Ascending aorta (tissue), 2 donors: ENCODE data around the gene CHDH. TPM values are rescaled to one million over a fixed set of nuclear protein-coding genes. Genes with fewer than 3 reads are reported as not detected.

Experiments used
- DNase-seq, 2 donors: peaks; one replicate each; pipeline ENCODE4 v3.0.0-alpha.2; 2019; ENCODE audit warnings: low spot score in 2 of 2
- H3K27ac ChIP-seq, 2 donors: fragments of 200-600 bp; sonication (generic); one replicate each; pipeline ENCODE4 v1.5.1; 2016 to 2017; ENCODE audit warnings: mild to moderate bottlenecking in 1 of 2
- H3K27me3 ChIP-seq: fragments of 200-600 bp; sonication (generic); one replicate; pipeline ENCODE4 v1.5.1; 2017
- H3K36me3 ChIP-seq, 2 donors: fragments of 200-600 bp; sonication (generic); one replicate each; pipeline ENCODE4 v1.5.1; 2016
- H3K4me1 ChIP-seq, 2 donors: fragments of 200-600 bp; sonication (generic); one replicate each; pipeline ENCODE4 v1.5.1; 2016 to 2017; ENCODE audit warnings: mild to moderate bottlenecking in 1 of 2
- H3K4me3 ChIP-seq, 2 donors: fragments of 200-600 bp; sonication (generic); one replicate each; pipeline ENCODE4 v1.5.1; 2016 to 2017; ENCODE audit warnings: mild to moderate bottlenecking in 1 of 2
- H3K9me3 ChIP-seq, 2 donors: fragments of 200-600 bp; sonication (generic); one replicate each; pipeline ENCODE4 v1.5.1; 2016
- intact Hi-C: fragments of 100-400 bp; cut with DNase I; formaldehyde crosslinking; loops from one replicate; pipeline ENCODE4 v1.15.1; 2023
- total RNA-seq: library from RNA; depleted of rRNA; stranded (reverse); fragments of >200 nt; gene quantifications from one replicate; pipeline ENCODE4 v1.1.0, GENCODE V29; 2016
- TF ChIP-seq, protein P1 (sequence below), 3 experiments: fragments of 200-600 bp in 2 of 3; fragments of 450-650 bp in 1 of 3; sonication (generic) in 2 of 3; IDR thresholded peaks; one replicate each; pipeline ENCODE4 v1.5.1; 2016 to 2019; ENCODE audit warnings: antibody characterized with exemption in 3 of 3, mild to moderate bottlenecking in 1 of 3, moderate library complexity in 1 of 3

Gene CHDH
- total RNA-seq, 1 donor from 2014 or later, result 0.53 TPM

DNA sequence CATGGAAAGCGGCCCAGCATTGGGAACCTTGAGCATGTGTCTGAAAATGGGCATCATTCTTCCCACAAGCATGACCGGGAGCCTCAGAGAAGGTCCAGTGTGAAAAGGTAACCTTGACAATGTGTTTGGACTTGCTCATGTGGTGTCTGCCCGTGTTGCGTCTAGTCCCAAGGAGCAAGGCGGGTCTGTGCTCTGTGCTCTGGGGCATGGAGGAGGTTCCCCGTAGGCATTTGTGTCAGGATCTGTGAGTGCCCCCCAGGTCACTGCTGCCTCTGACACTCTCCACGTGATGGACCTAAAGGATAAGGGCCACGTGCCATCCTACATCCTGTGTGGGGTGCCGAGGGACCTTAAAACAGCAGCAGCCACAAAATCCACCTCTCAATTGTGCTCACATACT is 44.9 kb downstream of the CHDH start:
- no peaks in the 10 kb centered on the region for H3K36me3 ChIP-seq
- H3K4me3 ChIP-seq, result no peak overlapping the region
- DNase-seq, result no peak
- no peaks in the 10 kb centered on the region for H3K9me3 ChIP-seq
- H3K4me1 ChIP-seq, result peaks cover 5 to 6% of the 10 kb centered on the region in 2 donors
- TF ChIP-seq, protein P1, sequence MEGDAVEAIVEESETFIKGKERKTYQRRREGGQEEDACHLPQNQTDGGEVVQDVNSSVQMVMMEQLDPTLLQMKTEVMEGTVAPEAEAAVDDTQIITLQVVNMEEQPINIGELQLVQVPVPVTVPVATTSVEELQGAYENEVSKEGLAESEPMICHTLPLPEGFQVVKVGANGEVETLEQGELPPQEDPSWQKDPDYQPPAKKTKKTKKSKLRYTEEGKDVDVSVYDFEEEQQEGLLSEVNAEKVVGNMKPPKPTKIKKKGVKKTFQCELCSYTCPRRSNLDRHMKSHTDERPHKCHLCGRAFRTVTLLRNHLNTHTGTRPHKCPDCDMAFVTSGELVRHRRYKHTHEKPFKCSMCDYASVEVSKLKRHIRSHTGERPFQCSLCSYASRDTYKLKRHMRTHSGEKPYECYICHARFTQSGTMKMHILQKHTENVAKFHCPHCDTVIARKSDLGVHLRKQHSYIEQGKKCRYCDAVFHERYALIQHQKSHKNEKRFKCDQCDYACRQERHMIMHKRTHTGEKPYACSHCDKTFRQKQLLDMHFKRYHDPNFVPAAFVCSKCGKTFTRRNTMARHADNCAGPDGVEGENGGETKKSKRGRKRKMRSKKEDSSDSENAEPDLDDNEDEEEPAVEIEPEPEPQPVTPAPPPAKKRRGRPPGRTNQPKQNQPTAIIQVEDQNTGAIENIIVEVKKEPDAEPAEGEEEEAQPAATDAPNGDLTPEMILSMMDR (IDR thresholded peaks at IDR 0.05), result no peak
- intact Hi-C loops, result no loop called here
- H3K27me3 ChIP-seq, result no peaks in the 10 kb centered on the region
- no peak overlapping the region for H3K27ac ChIP-seq

DNA sequence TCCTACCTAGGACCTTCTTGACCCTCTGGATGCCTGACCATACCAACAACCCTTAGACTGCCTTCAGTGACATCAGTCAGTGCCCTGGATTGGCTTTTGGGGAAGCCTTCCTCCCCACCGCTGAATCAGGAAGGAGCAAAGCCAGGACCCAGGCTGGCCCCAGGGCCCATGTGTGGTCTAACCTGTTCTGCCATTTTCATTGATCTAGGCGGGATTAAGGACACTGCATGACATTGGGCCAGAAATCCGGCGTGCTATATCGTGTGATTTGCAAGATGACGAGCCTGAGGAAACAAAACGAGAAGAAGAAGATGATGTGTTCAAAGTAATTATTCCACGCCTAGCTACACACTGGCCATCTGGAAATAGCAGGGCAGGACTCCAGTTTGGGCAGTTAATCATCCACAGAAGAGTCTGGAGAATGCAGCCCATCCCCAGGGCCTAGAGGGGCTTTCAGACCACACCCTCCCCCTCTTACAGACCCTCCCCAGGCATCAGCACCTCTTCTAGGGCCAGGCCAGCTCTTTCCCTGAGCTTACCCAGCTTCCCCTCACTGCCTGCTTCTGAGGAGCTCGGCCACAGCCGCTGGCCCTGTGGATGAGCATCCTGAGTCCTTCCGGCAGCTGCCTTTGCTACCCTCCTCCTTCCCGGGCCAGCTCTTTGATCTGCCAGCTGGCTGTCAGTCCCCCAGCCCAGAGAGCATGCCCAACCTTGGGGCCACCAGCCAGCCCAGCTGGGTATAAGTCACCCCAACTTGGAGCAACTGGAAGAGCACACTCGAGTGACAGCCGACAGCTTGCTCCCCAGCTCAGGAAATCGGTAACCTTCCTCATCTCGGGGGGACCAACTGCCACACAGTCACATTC is 45.9 kb downstream of the CHDH start:
- H3K27ac ChIP-seq, result no peak overlapping the region
- intact Hi-C loops, result no loop called here
- peaks cover 2 to 8% of the 10 kb centered on the region in 2 donors for H3K4me1 ChIP-seq
- no peaks in the 10 kb centered on the region for H3K27me3 ChIP-seq
- H3K4me3 ChIP-seq, result no peak overlapping the region
- no peak for DNase-seq
- no peaks in the 10 kb centered on the region for H3K9me3 ChIP-seq
- H3K36me3 ChIP-seq, result no peaks in the 10 kb centered on the region
- TF ChIP-seq, protein P1 (IDR thresholded peaks at IDR 0.05), result no peak

DNA sequence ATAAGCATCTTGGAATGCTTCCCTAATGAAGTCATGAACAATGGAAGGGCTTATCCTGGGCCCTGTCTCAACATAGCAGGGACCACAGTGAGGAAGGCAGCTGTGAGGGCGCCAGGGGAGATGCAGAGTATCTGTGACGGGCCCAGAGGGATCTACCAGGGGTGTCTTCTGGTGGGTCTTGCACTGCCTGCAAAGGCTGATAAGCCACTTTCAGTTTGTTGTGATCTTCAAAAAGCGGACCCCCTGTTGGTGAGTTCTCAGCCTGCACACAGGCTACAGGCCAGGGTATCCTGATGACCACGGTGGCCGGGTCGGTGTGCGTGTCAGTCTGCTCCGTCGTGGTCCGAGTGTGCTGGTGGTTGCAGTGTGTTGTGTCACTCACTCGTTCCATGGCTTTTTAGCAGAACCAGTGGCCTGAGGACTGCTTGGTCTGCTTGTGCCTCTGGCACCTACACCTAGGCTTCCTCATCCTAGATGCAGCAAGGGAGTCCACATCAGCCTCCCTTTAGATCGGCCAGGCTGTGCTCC is 46.8 kb downstream of the CHDH start:
- no peaks in the 10 kb centered on the region for H3K9me3 ChIP-seq
- no peaks in the 10 kb centered on the region for H3K36me3 ChIP-seq
- H3K27me3 ChIP-seq, result no peaks in the 10 kb centered on the region
- TF ChIP-seq, protein P1 (IDR thresholded peaks at IDR 0.05), result no peak
- DNase-seq, result no peak
- no peak overlapping the region for H3K27ac ChIP-seq
- intact Hi-C loops, result no loop called here
- no peak overlapping the region for H3K4me3 ChIP-seq
- H3K4me1 ChIP-seq, result peaks cover 0 to 8% of the 10 kb centered on the region in 2 donors

DNA sequence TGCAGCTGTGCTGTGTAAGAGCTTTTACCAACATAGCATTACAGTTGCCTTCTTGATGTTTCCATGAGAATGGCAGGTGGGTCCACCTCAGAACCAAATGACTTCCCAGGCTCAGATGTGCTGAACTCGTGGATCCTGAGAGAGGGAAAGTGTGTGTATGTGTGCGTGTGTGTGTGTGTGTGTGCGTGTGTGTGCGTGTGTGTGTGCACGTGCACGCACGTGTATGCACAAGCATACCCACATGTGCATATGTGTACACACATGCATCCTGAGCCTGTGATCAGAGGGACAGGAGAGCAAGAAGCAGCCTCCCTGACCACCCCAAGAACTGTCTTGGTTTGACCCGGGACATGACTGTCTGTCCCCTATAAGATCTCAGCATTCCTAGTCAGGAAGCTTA is 48.1 kb downstream of the CHDH start:
- Histone ChIP-seq H3K9me3 (no peaks in the 10 kb centered on the region), H3K4me1 (peaks cover 0 to 8% of the 10 kb centered on the region in 2 donors), H3K27me3 (no peaks in the 10 kb centered on the region), H3K36me3 (no peaks in the 10 kb centered on the region), H3K27ac (no peak overlapping the region), H3K4me3 (no peak overlapping the region)
- DNase-seq, result no peak
- intact Hi-C loops, result no loop called here
- TF ChIP-seq, protein P1 (IDR thresholded peaks at IDR 0.05), result no peak

DNA sequence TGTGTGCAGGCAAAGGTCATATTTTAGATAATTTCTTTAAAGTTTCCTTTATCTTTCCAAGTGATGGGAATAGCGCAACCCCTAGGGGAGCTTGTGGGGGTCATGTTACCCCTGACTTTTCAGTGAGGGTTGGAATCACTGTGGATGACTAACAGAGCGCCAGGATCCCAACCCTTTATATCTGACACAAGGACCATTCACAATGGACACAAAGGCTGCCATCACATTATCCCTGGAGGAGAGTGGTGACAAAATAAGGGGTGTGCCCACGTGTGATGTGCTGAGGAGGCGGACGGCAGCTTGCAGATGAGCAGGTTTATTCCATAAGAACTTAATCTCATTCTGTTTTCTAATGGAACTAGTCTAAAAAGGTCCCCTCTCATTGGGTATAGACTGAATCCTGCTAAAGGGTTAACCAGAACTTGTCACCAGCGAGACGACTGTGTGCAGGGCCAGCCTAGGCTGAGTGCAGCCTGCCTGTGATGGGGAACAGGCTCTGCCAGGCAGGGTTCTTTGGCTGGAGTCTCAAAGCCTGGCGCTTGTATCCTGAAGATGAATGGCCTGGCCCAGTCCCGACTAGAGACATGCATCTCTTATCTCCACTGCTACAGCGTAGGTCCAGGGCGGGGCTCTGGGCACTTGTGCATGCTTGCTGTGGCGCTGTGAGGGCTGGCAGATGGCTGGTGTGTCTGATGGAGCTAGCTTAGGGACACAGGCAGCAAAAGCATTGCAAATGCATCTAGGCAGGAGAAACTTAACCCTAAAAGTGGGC is 50.2 kb downstream of the CHDH start:
- Histone ChIP-seq H3K4me3 (no peak overlapping the region), H3K9me3 (no peaks in the 10 kb centered on the region), H3K4me1 (peaks cover 0 to 8% of the 10 kb centered on the region in 2 donors), H3K27me3 (no peaks in the 10 kb centered on the region), H3K27ac (no peak overlapping the region), H3K36me3 (no peaks in the 10 kb centered on the region)
- intact Hi-C loops, result no loop called here
- no peak for DNase-seq
- TF ChIP-seq, protein P1 (IDR thresholded peaks at IDR 0.05), result no peak
